ENCODE measurements around the gene CHML.

Gene CHML

GRCh38 chr1:241658081-241658793 is 18.1 kb upstream of the CHML start:
- H3K27ac ChIP-seq, result no peak overlapping the region

GRCh38 chr1:241654641-241655040 is 14.5 kb upstream of the CHML start:
- H3K27ac ChIP-seq, result no peak overlapping the region
- TF ChIP-seq CTCF (IDR thresholded peaks at IDR 0.05) (no peak), ZFX (IDR thresholded peaks at IDR 0.05; ENCODE audit: borderline replicate concordance) (no peak)

More at GRCh38 chr1:241658081-241658793, 18.1 kb upstream of the CHML start:
- TF ChIP-seq CTCF (IDR thresholded peaks at IDR 0.05) (no peak), ZFX (IDR thresholded peaks at IDR 0.05; ENCODE audit: borderline replicate concordance) (no peak)

GRCh38 chr1:241654019-241654418 is 13.8 kb upstream of the CHML start:
- no peak for TF ChIP-seq CTCF (IDR thresholded peaks at IDR 0.05)
- TF ChIP-seq ZFX (IDR thresholded peaks at IDR 0.05; ENCODE audit: borderline replicate concordance), result no peak

GRCh38 chr1:241652012-241652411 is 11.8 kb upstream of the CHML start, which contains the start of gene WDR64:
TSS of gene WDR64 (plus strand) at chr1:241652281. CDS start at chr1:241652485, 204 bp downstream.
- TF ChIP-seq CTCF (IDR thresholded peaks at IDR 0.05) (no peak), ZFX (IDR thresholded peaks at IDR 0.05; ENCODE audit: borderline replicate concordance) (no peak)
- no peak within 1 kb of the TSS for H3K27ac ChIP-seq

More at GRCh38 chr1:241654019-241654418, 13.8 kb upstream of the CHML start:
- H3K27ac ChIP-seq, result no peak overlapping the region

- TF ChIP-seq CTCF (IDR thresholded peaks at IDR 0.05) (no peak), ZFX (IDR thresholded peaks at IDR 0.05; ENCODE audit: borderline replicate concordance) (no peak)
- H3K27ac ChIP-seq, result no peak overlapping the region
Measured at GRCh38 chr1:241648159-241648558, 8.0 kb upstream of the CHML start.

- TF ChIP-seq ZFX (IDR thresholded peaks at IDR 0.05; ENCODE audit: borderline replicate concordance) (no peak), CTCF (IDR thresholded peaks at IDR 0.05) (no peak)
Measured at GRCh38 chr1:241647658-241648057, 7.5 kb upstream of the CHML start.

GRCh38 chr1:241646201-241646600 is 6.0 kb upstream of the CHML start:
- no peak for TF ChIP-seq ZFX (IDR thresholded peaks at IDR 0.05; ENCODE audit: borderline replicate concordance)
- no peak for TF ChIP-seq CTCF (IDR thresholded peaks at IDR 0.05)
- H3K27ac ChIP-seq, result no peak overlapping the region

More at GRCh38 chr1:241647658-241648057, 7.5 kb upstream of the CHML start:
- no peak overlapping the region for H3K27ac ChIP-seq

All from 22Rv1 (cell line).